HG02852 (cell line): ENCODE data around the gene SUFU.

ENCODE experiments used
- ATAC-seq: cut with Tn5 transposase; IDR thresholded peaks from one replicate; pipeline ENCODE4 v1.9.1; 2021; ENCODE audit warnings: mild to moderate bottlenecking, moderate library complexity; ENCODE audit not compliant: unreplicated experiment

SUFU gene

DNA sequence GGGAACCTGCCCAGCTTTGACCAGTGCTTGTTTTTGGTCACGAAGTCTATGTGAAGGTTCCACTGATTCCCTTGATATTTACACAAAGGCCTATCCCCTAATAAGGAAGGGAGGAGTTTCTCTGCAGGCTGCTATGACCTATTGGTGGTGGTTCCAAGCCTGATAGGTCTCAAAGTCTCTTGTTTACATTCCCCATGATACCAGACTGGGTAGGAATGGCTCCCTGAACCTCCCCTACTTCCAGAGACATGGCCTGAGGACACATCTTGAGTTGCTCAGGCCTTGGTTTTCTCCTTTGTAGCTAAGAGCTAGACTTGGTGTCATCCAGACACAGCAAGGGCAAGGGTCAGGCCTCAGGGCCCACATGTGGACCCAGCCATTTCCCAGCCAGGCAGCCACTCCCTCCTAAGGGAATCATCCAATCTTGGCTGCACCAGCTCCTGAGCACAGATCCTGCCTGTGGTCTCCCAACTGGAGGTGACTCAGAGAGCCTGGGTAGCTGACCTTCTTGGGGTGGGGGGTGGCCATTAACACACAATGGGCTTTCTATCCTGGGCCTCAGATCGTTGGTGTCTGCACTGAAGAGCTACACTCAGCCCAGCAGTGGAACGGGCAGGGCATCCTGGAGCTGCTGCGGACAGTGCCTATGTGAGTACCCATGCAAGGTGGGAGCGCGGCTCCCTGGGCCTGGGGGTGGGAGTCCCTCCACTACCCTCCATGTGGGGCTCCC lies 89.5 kb downstream of the SUFU start:
- no peak for ATAC-seq

DNA sequence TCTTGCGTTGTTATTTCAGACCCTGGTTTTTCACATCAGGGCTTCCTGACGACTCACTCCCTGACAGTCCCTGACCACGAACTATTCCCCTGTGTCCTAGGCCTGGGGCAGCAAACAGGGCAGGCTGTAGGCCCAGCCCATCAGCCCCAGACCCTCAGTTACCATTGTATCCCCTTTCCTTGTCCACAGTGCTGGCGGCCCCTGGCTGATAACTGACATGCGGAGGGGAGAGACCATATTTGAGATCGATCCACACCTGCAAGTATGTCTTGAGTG lies 90.0 kb downstream of the SUFU start:
- ATAC-seq, result no peak

DNA sequence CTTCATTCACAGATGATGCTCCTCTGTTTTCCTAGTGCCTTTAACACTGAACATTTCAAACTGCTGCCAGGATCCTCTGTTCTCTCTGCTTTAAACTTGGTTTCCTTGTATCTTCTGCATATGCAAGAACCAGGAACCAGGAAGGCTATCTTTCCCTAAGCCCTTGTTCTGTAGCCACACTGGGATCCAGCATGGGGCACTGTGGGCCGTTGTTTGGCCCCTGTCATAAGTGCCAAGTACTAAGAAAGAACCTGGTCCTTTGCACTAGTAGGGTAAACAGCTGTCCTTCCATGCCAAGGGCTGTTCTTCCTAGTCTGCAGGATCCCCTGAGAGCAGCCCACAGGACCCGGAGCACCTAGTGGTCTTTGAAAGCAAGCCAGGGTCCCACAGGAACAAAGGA lies 91.5 kb downstream of the SUFU start:
- ATAC-seq, result no peak

DNA sequence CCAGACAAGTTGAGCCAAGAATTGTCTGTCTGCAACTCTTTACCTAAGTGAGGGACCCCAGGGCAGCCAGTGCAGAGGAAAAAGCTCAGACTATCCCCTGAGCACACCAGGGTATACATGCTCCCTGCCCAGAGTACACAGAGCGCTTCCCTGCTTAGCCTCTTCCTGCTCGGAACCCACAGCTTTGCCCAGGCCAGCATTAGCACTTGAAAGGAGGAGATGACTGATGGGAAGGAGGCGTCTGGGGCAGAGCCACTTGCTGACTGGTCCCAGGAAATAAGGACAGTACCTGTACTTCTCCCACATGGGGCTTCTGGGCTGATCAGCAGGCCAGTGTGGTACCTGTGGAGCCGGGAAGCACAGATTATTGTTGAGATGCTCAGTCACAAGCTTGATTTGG lies 92.1 kb downstream of the SUFU start:
- ATAC-seq, result no peak

DNA sequence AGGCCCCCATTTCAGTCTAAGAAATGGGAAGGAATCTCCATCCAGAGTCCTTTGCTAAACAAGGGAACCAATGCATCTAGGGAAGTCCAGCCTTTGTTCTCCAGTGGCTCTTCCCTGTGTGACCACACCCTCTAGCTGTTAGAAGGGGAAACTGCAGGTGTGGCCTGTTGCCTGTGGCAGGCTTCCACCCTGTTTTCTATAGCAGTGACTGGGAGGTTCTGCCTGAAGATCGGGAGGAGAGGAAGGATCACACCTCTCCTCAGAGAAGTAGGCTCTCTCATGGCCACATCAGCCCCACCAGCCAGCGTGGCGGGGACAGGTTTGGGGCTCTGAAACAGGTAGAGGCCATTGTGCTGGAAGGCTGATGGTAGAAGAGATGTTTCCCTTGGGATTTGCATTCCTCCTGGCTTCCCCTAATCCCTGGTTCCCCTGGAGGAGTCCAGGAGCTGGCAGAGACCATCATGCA lies 92.8 kb downstream of the SUFU start:
- ATAC-seq, result no peak

DNA sequence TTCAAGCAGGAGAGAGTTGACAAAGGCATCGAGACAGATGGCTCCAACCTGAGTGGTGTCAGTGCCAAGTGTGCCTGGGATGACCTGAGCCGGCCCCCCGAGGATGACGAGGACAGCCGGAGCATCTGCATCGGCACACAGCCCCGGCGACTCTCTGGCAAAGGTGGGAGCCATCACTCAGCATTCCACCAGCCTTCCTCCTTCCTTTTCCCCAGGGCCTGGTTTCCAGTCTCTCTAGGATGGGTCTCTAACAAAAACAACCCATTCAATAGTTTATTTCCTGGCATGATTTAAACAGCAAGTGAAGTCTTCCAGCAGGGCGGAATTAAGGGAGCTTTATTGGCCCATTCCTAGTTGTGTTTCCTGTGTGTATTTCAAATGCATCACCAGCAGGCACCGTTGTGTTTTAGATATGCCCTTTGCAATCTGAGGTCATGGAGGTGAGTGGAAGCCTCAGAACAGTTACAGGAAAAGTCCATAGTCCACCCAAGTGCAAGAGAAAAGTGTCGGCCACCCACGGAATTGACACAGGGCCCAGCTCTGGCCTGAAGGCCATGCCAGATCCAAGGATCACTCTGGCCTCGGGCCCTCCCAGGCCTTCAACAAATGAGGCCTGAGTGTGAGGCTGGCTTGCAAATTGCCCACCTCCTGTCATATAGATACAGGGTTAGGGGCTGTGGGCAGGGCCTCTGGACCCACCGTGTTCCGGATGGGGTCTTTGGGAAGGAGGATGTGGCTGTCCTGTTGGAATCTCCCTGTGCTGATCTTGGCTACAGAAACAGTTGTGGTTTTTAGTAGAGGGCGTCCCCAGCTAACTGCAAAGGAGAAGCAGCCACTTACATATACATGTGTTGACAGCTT lies 93.6 kb downstream of the SUFU start:
- no peak for ATAC-seq

GRCh38 chr10:102598243-102598642 lies 94.5 kb downstream of the SUFU start:
- ATAC-seq, result no peak

DNA sequence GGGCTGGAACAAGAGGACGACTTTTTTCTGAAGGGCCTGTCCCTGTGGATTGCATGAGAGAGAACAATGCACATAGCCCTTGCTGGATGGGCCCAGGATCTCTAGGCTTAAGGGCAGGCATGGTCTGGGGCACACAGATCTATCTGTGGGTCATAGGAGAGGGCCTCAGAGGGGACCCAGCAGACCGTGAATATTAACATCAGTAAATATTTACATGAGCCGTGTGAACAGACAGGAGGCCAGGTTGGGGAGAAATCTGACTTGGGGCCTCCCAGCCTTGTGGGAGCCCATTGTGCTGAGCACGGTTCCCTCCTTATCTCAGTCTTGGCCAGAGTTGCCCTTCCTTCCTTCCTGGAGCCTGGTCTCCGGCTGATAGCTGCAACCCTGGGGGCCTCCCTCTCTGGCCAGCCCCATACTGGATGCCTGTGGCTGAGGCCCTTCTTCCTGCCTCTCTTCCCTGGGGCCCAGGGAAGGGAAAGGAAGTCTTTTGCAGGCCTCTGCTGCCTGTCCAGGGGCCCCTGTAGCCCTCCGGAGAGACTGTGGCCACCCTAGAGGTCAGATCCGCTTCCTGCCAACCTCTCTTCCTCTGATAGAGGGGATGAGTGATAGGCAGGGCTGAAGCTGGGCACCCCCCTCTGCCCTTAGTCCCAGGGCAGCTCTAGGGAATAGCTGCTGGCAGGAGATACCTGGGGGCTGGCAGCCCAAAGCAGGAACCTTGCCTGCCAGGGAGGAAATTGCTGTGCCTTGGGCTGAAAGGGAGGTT lies 96.0 kb downstream of the SUFU start:
- ATAC-seq, result no peak

DNA sequence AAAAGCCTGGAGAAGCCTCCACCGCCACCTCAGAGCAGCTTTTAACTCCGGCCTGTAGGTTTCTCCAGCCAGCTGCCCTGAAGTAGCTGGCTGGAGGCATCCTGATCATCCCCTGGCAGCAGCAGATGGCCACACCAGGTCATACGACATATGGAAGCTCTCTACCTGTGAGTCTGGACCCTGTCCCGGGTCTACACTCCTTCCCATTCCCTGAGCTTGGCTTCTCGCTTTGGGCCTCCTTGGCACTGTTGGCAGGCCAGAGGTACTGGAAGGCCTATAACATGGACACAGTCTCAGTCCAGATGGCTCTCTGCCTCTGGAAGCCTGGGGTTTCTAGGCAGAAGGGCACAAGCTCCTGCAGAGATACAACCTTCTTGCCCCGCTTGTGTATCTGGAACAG lies 97.0 kb downstream of the SUFU start:
- ATAC-seq, result no peak

GRCh38 chr10:102601639-102602038 lies 97.9 kb downstream of the SUFU start:
- ATAC-seq, result no peak

- no peak for ATAC-seq
Measured at GRCh38 chr10:102602272-102603045, 98.7 kb downstream of the SUFU start.

- ATAC-seq, result no peak
Measured at GRCh38 chr10:102603946-102604345, 100.2 kb downstream of the SUFU start.

DNA sequence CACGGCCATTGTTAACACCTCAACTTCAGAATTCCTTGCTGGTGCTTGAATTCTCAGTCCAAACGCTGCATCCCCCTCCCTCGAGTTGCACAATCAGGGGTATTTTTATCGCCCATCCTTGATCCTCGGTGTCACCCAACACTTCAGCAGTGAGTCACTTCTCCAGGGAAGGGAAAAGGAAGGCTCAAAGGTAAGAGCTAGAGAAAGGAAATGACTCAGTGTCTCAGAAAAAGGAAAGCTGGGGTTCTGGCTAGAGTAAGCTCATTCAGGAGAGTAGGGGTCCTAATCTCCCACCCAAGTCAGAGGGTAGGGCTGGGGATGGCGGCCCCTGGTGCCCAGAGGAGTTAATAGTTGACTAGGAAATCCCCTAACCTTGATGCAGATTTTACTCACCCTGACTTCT lies 100.7 kb downstream of the SUFU start:
- no peak for ATAC-seq

DNA sequence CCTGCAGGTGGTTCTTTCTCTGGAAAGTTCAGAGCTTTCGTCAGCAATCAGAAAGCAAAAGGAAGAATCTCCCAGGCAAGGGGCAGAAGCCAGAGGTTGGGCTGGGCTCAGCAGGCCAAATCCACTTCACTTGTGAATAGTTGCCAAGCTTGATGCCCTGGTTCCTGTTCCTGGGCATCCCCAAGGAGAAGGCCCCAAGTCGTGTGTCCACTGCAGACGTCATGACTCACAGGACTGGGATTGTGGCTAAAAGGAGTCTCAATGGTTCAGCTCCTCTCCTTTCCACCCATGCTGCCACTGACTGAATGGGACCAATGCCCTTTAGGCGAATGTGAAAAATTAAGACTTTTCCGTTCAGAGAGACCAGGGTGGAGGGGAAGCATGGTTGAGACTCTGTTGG lies 101.9 kb downstream of the SUFU start:
- no peak for ATAC-seq

DNA sequence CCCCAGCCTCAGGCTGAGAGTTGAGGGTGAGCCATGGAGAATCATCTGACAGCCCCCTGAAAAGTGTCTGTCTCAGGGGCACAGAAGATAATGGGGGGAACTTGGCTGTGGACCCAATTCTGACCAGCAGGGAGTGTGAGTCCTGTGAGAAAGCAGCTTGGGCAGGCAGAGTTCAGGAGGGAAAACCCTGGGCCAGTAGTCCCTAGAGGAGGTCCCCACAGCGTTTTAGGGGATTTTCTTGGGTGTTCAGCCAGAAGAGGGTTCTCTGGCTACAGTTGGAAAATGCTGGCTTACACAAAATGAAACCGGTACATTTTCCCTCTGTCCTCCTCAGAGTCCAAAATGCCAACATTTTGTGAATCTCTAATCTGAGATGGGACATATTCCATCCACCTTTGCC lies 104.7 kb downstream of the SUFU start:
- no peak for ATAC-seq

DNA sequence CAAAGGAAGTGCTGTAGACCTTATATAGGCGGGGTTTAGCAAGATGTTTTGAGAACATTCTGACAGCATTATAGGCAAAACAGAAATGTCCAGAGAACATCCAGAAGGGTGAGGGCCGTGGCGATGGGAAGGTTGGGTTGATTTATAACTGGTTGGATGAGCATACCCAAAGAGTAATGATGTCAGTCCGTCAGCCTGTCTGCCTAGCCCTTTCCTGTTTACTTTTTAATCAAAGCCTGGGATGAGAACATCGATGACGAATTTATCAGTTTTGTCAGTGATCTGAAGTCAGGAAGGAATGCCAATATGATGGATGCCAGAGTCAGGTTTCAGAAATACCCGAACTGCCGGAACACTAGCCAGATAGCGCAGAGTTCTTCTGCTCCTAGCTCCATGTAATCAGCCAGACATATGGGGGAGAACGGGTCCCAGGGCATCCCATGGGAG lies 106.7 kb downstream of the SUFU start:
- no peak for ATAC-seq

DNA sequence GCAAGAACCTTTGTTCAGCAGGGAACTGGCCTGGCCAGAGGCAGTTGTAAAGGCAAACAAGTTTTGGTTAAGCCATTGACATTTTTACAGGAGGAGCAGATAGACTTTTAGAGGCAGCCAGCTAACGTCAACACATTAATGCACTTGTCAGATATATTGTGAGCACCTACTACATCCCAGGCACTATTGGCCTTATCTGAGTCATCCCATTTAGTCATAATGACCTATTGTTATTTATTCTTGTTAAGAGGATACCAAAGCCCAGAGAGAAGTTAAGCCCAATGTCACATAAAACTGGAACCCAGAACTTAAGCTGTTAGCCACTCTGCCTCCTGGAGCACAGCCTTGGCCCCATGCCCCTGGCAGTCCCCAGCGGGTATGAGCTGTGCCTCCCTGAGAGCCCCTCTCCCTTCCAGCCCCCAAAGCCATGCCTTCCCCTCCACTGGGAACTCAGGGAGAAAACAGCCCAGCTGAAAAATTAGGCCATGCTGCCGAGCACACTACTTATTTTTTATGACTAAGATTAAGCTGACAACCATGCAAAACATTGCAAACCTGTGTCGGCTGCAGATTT lies 107.8 kb downstream of the SUFU start:
- ATAC-seq, result no peak

DNA sequence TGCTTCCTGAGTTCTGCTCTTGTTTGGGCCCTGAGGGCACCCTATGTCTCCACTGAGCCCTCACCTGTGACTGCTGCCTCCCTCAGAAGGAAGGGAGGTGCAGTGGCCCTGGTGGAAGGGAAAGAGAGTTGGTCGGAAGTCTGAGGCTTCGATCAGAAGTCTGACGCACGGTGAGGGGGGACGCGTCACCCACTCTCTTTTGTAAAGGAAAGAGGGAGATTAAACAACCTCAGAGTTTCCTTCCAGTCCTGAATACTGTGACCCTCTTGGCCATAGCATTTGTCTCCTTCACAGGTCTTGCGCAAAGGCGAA lies 109.1 kb downstream of the SUFU start:
- ATAC-seq, result no peak

DNA sequence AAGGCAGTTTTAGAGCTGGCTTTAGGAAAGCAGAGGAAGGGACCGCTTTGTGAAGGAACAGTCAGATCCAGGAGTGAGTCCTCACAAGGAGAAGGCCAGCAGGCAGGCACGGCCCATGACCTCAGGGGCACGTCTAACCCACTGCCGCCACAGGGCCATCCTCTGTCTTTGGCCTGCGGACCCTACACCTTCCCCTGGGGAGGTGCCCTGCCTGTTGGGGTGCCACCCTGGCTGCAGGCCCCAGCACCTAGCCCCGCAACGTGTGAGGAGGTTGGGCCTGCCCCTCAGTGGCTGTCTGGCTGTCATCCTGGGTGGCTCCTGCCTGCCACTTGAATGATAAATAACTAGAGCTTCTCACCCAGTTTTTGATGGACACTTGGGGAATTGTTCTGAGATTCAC lies 109.5 kb downstream of the SUFU start:
- ATAC-seq, result no peak

GRCh38 chr10:102613785-102614184 lies 110.0 kb downstream of the SUFU start:
- no peak for ATAC-seq

GRCh38 chr10:102614888-102615287 lies 111.1 kb downstream of the SUFU start:
- ATAC-seq, result no peak
